A549 (cell line): ENCODE data around the gene ARHGAP26. TPM values are rescaled to one million over a fixed set of nuclear protein-coding genes. Genes with fewer than 3 reads are reported as not detected.

ENCODE experiments used
- ATAC-seq, 2 experiments: fragments of 200-7000 bp in 1 of 2; fragments of >200 bp in 1 of 2; cut with Nextera tagmentation in 1 of 2; cut with Tn5 transposase in 1 of 2; 3 replicates each; pipeline versions ENCODE4 v1.8.0 to v1.9.1; 2018 to 2020; ENCODE audit warnings: mild to moderate bottlenecking in 1 of 2, moderate library complexity in 1 of 2
- CTCF ChIA-PET: fragments of 300-600 bp; sonication (Branson Sonifier 250); formaldehyde crosslinking; extraction: SDS; loops from one replicate; lab custom pipeline; 2021; ENCODE audit warnings: antibody characterized with exemption, inconsistent platforms; lab: Yijun Ruan, JAX
- POLR2A ChIA-PET: fragments of 350-600 bp; formaldehyde crosslinking; extraction: SDS; loops from one replicate; lab custom pipeline; 2021; ENCODE audit warnings: antibody characterized with exemption, inconsistent platforms; lab: Yijun Ruan, JAX
- DNase-seq, 2 experiments: peaks; one replicate each; pipeline versions ENCODE4 v3.0.0 to v3.0.0-alpha.2; 2011 to 2016; ENCODE audit warnings: low read depth in 1 of 2, low spot score in 1 of 2
- FAIRE-seq: peaks from 2 replicates; lab custom pipeline; 2011; peaks lifted over from hg19 to GRCh38; lab: Jason Lieb, UNC
- H3K27ac ChIP-seq, 2 experiments: fragments of >200 bp; sonication (Bioruptor Twin); formaldehyde crosslinking; 3 replicates each; pipeline ENCODE4 v1.5.1; 2016 to 2017
- H3K4me1 ChIP-seq: fragments of >200 bp; sonication (Bioruptor Twin); formaldehyde crosslinking; 3 replicates; pipeline ENCODE4 v1.6.1; 2016
- H3K4me2 ChIP-seq: fragments of >200 bp; sonication (Bioruptor Twin); formaldehyde crosslinking; 3 replicates; pipeline ENCODE4 v1.6.1; 2016
- H3K4me3 ChIP-seq: fragments of >200 bp; sonication (Bioruptor Twin); formaldehyde crosslinking; 3 replicates; pipeline ENCODE4 v1.5.1; 2016
- H3K9me3 ChIP-seq: fragments of >200 bp; sonication (Bioruptor Twin); formaldehyde crosslinking; 3 replicates; pipeline ENCODE4 v1.6.1; 2016
- CBX8 ChIP-seq: fragments of 200-600 bp; sonication (generic); IDR thresholded peaks from 2 replicates; pipeline ENCODE4 v1.6.1; 2016
- CEBPB ChIP-seq, 2 experiments: fragments of >200 bp in 1 of 2; sonication (Bioruptor Twin) in 1 of 2; formaldehyde crosslinking in 1 of 2; IDR thresholded peaks; 2 replicates each; pipeline ENCODE4 v1.6.1; 2012 to 2016
- CHD4 ChIP-seq: fragments of 200-600 bp; sonication (generic); IDR thresholded peaks from 2 replicates; pipeline ENCODE4 v1.6.1; 2016; ENCODE audit warnings: antibody characterized with exemption, mild to moderate bottlenecking, borderline replicate concordance
- EP300 ChIP-seq, 2 experiments: fragments of >200 bp; sonication (Bioruptor Twin); formaldehyde crosslinking; IDR thresholded peaks; 2 replicates in 1 of 2; 3 replicates in 1 of 2; pipeline ENCODE4 v1.6.1; 2016 to 2017
- ESRRA ChIP-seq: fragments of 150-350 bp; IDR thresholded peaks from 2 replicates; pipeline ENCODE4 v1.6.1; 2014; ENCODE audit warnings: mild to moderate bottlenecking, low read length, borderline replicate concordance
- FOSB ChIP-seq: fragments of 250-450 bp; sonication (Bioruptor Pico); IDR thresholded peaks from 2 replicates; pipeline ENCODE4 v1.5.0; 2020; ENCODE audit warnings: mild to moderate bottlenecking, moderate library complexity
- FOXS1 ChIP-seq: fragments of 250-450 bp; sonication (Bioruptor Pico); IDR thresholded peaks from 2 replicates; pipeline ENCODE4 v1.5.0; 2020; ENCODE audit warnings: mild to moderate bottlenecking, moderate library complexity
- GATA3 ChIP-seq: IDR thresholded peaks from 2 replicates; pipeline ENCODE4 v1.6.1; 2012; ENCODE audit warnings: borderline replicate concordance
- HOXB5 ChIP-seq: fragments of 250-450 bp; sonication (Bioruptor Pico); IDR thresholded peaks from 2 replicates; pipeline ENCODE4 v1.5.0; 2020; ENCODE audit warnings: mild to moderate bottlenecking, moderate library complexity
- KDM1A ChIP-seq: fragments of 200-600 bp; sonication (generic); IDR thresholded peaks from 2 replicates; pipeline ENCODE4 v1.6.1; 2016; ENCODE audit warnings: low read depth, mild to moderate bottlenecking
- KDM5A ChIP-seq: fragments of 200-600 bp; sonication (generic); IDR thresholded peaks from 2 replicates; pipeline ENCODE4 v1.6.1; 2016; ENCODE audit warnings: antibody characterized with exemption, mild to moderate bottlenecking
- MAFK ChIP-seq: fragments of 450-650 bp; IDR thresholded peaks from 2 replicates; pipeline ENCODE4 v1.6.1; 2014; ENCODE audit not compliant: partially characterized antibody
- NPAS2 ChIP-seq: fragments of 250-450 bp; sonication (Bioruptor Pico); IDR thresholded peaks from 2 replicates; pipeline ENCODE4 v1.8.0; 2022; ENCODE audit warnings: mild to moderate bottlenecking, moderate library complexity, borderline replicate concordance
- PHF8 ChIP-seq: fragments of 200-600 bp; sonication (generic); IDR thresholded peaks from 2 replicates; pipeline ENCODE4 v1.6.1; 2016; ENCODE audit warnings: low read depth, mild to moderate bottlenecking, antibody characterized with exemption, moderate library complexity, borderline replicate concordance
- POLR2AphosphoS2 ChIP-seq: conservative IDR thresholded peaks from 2 replicates; pipeline ENCODE4 v1.6.1; 2012; ENCODE audit warnings: low read length, improper control_type of control experiment, inconsistent platforms
- RARB ChIP-seq: fragments of 250-450 bp; sonication (Bioruptor Pico); IDR thresholded peaks from 2 replicates; pipeline ENCODE4 v1.8.0; 2021; ENCODE audit warnings: mild to moderate bottlenecking, moderate library complexity
- RFX5 ChIP-seq: fragments of 450-650 bp; IDR thresholded peaks from 2 replicates; pipeline ENCODE4 v1.7.1; 2014; ENCODE audit warnings: antibody characterized with exemption, mild to moderate bottlenecking, moderate library complexity
- TFCP2L1 ChIP-seq: fragments of 250-450 bp; sonication (Bioruptor Pico); IDR thresholded peaks from 2 replicates; pipeline ENCODE4 v1.5.0; 2021; ENCODE audit warnings: mild to moderate bottlenecking
- TP53 ChIP-seq: fragments of 250-450 bp; sonication (Bioruptor Pico); IDR thresholded peaks from 2 replicates; pipeline ENCODE4 v1.5.0; 2021; ENCODE audit warnings: mild to moderate bottlenecking, moderate library complexity
- ZC3H11A ChIP-seq: fragments of 450-650 bp; IDR thresholded peaks from 2 replicates; pipeline ENCODE4 v1.6.1; 2014; ENCODE audit warnings: antibody characterized with exemption, mild to moderate bottlenecking
- ZNF302 ChIP-seq: fragments of 250-450 bp; sonication (Bioruptor Pico); IDR thresholded peaks from 2 replicates; pipeline ENCODE4 v1.9.0; 2021; ENCODE audit warnings: inconsistent platforms, mild to moderate bottlenecking, moderate library complexity
- WGBS: methylation state at CpG from one replicate; pipeline ENCODE4 v1.1.6; 2017; ENCODE audit errors: missing lambda C conversion rate; 5-methylcytosine and 5-hydroxymethylcytosine counted together
- polyA plus RNA-seq, 4 experiments: library from polyadenylated mRNA; depleted of rRNA in 3 of 4; stranded (reverse); fragments of >200 nt; fragmentation: RNase III in 1 of 4; extraction: RNeasy Plus Mini Kit Qiagen cat#74134 plus additional on column Dnase treatment in 1 of 4; gene quantifications; 2 replicates in 3 of 4; 3 replicates in 1 of 4; pipeline ENCODE4 v1.2.3, GENCODE V29; 2011 to 2017
- TF ChIP-seq, protein P1 (sequence below): fragments of >200 bp; sonication (Bioruptor Twin); formaldehyde crosslinking; IDR thresholded peaks from 2 replicates; pipeline ENCODE4 v1.6.1; 2016
- TF ChIP-seq, protein P2 (sequence below): IDR thresholded peaks from 2 replicates; pipeline ENCODE4 v1.6.1; 2012
- TF ChIP-seq, protein P3 (sequence below): fragments of 150-350 bp; IDR thresholded peaks from 2 replicates; pipeline ENCODE4 v1.6.1; 2014; ENCODE audit warnings: low read depth, mild to moderate bottlenecking, low read length
- TF ChIP-seq, protein P4 (sequence below): fragments of 250-450 bp; sonication (Bioruptor Pico); IDR thresholded peaks from 2 replicates; pipeline ENCODE4 v1.5.0; 2020; ENCODE audit warnings: low read depth, mild to moderate bottlenecking, moderate library complexity
- TF ChIP-seq, protein P5 (sequence below): fragments of 450-650 bp; IDR thresholded peaks from 2 replicates; pipeline ENCODE4 v1.6.1; 2014; ENCODE audit warnings: antibody characterized with exemption
- TF ChIP-seq, protein P6 (sequence below): fragments of >200 bp; sonication (Bioruptor Twin); formaldehyde crosslinking; IDR thresholded peaks from 3 replicates; pipeline ENCODE4 v1.6.1; 2016
- TF ChIP-seq, protein P7 (sequence below): IDR thresholded peaks from 2 replicates; pipeline ENCODE4 v1.6.1; 2012; ENCODE audit warnings: low read depth, borderline replicate concordance

ARHGAP26 gene
- polyA plus RNA-seq, 2 of the 4 experiments (the other 2 are of a cell fraction): 6.6 to 19.1 TPM

DNA sequence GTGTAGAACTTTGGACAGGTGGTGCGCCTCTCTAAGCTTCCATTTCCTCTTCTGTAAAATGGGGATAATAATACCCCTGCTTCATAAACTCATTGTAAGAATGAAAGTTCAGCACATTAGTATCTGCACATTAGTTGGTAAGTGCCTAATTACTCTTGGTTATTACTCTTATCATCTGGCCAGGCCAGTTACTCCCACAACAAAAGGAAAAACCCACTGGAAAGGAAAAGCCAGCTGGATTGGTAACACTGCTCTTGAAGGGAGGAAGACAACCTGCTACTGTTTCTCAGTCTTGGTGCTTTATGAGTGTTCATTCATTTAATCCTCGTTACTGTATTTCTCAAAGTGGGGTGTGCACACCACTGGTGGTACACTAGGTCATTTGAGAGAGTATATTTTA lies 251.4 kb downstream of the ARHGAP26 start:
- ATAC-seq: no peak
- no peak for DNase-seq
- no peak overlapping the region for H3K4me3 ChIP-seq
- 0 out of 3 replicates have a peak, but pooled peaks cover 4% of the 10 kb centered on the region for H3K4me1 ChIP-seq
- FAIRE-seq: no peak
- no peak overlapping the region for H3K27ac ChIP-seq
- H3K9me3 ChIP-seq: no peaks in the 10 kb centered on the region
- WGBS: 93% methylated on average over 2 of the region's 2 CpGs
- POLR2A ChIA-PET: no interaction called here
- TF ChIP-seq CEBPB (IDR thresholded peaks at IDR 0.05) (no peak), EP300 (IDR thresholded peaks at IDR 0.05) (no peak), CBX8 (no peak), KDM1A (no peak), KDM5A (no peak), MAFK (no peak), POLR2AphosphoS2 (no peak), HOXB5 (CRISPR knock-in tag) (no peak), CHD4 (no peak), NPAS2 (CRISPR knock-in tag) (no peak), TFCP2L1 (no peak), PHF8 (no peak)
- TF ChIP-seq, protein P1, sequence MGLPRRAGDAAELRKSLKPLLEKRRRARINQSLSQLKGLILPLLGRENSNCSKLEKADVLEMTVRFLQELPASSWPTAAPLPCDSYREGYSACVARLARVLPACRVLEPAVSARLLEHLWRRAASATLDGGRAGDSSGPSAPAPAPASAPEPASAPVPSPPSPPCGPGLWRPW: no peak
- TF ChIP-seq, protein P2, sequence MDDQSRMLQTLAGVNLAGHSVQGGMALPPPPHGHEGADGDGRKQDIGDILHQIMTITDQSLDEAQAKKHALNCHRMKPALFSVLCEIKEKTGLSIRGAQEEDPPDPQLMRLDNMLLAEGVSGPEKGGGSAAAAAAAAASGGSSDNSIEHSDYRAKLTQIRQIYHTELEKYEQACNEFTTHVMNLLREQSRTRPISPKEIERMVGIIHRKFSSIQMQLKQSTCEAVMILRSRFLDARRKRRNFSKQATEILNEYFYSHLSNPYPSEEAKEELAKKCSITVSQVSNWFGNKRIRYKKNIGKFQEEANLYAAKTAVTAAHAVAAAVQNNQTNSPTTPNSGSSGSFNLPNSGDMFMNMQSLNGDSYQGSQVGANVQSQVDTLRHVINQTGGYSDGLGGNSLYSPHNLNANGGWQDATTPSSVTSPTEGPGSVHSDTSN: no peak
- TF ChIP-seq, protein P3, sequence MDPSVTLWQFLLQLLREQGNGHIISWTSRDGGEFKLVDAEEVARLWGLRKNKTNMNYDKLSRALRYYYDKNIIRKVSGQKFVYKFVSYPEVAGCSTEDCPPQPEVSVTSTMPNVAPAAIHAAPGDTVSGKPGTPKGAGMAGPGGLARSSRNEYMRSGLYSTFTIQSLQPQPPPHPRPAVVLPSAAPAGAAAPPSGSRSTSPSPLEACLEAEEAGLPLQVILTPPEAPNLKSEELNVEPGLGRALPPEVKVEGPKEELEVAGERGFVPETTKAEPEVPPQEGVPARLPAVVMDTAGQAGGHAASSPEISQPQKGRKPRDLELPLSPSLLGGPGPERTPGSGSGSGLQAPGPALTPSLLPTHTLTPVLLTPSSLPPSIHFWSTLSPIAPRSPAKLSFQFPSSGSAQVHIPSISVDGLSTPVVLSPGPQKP: no peak
- TF ChIP-seq, protein P4, sequence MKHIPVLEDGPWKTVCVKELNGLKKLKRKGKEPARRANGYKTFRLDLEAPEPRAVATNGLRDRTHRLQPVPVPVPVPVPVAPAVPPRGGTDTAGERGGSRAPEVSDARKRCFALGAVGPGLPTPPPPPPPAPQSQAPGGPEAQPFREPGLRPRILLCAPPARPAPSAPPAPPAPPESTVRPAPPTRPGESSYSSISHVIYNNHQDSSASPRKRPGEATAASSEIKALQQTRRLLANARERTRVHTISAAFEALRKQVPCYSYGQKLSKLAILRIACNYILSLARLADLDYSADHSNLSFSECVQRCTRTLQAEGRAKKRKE (CRISPR knock-in tag): no peak
- TF ChIP-seq, protein P5, sequence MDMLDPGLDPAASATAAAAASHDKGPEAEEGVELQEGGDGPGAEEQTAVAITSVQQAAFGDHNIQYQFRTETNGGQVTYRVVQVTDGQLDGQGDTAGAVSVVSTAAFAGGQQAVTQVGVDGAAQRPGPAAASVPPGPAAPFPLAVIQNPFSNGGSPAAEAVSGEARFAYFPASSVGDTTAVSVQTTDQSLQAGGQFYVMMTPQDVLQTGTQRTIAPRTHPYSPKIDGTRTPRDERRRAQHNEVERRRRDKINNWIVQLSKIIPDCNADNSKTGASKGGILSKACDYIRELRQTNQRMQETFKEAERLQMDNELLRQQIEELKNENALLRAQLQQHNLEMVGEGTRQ: no peak
- TF ChIP-seq, protein P6, sequence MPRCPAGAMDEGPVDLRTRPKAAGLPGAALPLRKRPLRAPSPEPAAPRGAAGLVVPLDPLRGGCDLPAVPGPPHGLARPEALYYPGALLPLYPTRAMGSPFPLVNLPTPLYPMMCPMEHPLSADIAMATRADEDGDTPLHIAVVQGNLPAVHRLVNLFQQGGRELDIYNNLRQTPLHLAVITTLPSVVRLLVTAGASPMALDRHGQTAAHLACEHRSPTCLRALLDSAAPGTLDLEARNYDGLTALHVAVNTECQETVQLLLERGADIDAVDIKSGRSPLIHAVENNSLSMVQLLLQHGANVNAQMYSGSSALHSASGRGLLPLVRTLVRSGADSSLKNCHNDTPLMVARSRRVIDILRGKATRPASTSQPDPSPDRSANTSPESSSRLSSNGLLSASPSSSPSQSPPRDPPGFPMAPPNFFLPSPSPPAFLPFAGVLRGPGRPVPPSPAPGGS: no peak
- CTCF ChIA-PET: interaction anchor here (0.6 kb wide), 1 partner anchor 30 kb away, joined by 3 read pairs; no protein-coding TSS in a partner anchor
- no peak overlapping the region for H3K4me2 ChIP-seq

DNA sequence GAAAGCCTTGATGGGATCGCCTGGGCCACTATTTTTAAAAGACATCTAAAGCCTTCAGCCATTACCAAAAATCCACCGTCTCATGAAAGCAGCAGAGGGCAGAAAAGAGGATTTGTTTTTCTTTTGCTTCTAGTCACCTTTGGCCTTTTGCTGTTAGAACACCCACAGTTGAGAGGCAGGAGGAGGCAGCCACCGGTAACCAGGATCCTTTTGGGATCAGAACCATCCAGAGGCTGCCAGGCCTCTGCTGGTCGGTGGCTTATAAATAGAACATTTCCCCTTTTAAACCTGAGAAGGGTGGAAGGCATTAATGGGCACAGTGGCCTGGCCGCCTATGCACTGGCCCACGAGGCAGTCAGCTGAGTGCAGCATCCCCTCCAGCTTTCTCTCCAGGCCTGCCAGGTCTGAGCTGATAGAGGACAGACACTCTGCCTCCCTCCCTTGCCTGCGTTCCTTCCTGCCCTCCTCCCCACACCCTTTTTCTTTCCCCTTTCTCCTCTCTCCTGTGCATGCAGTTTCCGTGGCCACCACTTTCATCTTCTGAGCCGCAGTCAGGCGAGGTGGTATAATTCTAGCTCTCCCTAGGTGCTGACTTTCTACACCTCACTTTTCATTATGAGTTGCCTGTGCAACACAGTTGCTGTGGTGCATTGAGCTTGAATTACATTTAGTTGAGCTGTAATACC lies 253.4 kb downstream of the ARHGAP26 start:
- ChIA-PET POLR2A (no interaction called here), CTCF (interaction anchor here (0.5 to 1.2 kb wide), 2 partner anchors 21 to 171 kb away, joined by 3 read pairs; no protein-coding TSS in a partner anchor)
- Histone ChIP-seq H3K9me3 (no peaks in the 10 kb centered on the region), H3K4me1 (no peaks in the 10 kb centered on the region), H3K4me2 (no peak overlapping the region), H3K4me3 (no peak overlapping the region), H3K27ac (no peak overlapping the region)
- no peak; a peak in 1 of 6 replicates for ATAC-seq
- DNase-seq: no peak
- WGBS: 86% methylated on average over 10 of the region's 10 CpGs
- FAIRE-seq: no peak
- TF ChIP-seq ESRRA (no peak), RARB (CRISPR knock-in tag) (no peak), CBX8 (no peak), FOXS1 (no peak), RFX5 (no peak), ZNF302 (CRISPR knock-in tag) (no peak), FOSB (no peak), GATA3 (no peak), TP53 (CRISPR knock-in tag) (no peak), ZC3H11A (no peak)
- TF ChIP-seq, protein P7, sequence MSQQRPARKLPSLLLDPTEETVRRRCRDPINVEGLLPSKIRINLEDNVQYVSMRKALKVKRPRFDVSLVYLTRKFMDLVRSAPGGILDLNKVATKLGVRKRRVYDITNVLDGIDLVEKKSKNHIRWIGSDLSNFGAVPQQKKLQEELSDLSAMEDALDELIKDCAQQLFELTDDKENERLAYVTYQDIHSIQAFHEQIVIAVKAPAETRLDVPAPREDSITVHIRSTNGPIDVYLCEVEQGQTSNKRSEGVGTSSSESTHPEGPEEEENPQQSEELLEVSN: no peak
- TF ChIP-seq, protein P5: no peak
- TF ChIP-seq, protein P4 (CRISPR knock-in tag): no peak
